ENCODE data around the gene FAM110A.
"Not testable (repeated sequence)": the region's sequence is repeated elsewhere in the genome, so short reads cannot be mapped to it uniquely, and the experiment has no call there.

FAM110A gene

DNA sequence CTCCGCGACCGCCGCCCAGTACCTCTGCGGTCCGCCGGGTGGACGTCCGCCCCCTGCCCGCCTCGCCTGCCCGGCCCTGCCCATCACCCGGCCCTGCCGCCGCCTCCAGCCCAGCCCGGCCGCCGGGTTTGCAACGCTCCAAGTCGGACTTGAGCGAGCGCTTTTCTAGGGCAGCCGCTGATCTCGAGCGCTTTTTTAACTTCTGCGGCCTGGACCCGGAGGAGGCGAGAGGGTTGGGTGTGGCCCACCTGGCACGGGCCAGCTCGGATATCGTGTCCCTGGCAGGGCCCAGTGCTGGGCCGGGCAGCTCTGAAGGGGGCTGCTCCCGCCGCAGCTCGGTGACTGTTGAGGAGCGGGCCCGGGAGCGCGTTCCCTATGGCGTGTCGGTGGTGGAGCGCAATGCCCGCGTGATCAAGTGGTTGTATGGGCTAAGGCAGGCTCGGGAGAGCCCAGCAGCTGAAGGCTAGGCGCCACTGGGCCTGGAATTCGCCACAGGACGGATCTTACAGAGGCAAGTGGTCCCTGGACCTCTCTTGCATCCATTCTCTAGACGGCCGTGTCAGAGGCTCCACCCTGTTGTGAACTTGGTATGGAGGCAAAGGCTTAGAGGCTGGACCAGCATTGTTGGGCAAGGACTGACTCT is 11.8 kb downstream of the FAM110A start:
- DNase-seq: no peak

DNA sequence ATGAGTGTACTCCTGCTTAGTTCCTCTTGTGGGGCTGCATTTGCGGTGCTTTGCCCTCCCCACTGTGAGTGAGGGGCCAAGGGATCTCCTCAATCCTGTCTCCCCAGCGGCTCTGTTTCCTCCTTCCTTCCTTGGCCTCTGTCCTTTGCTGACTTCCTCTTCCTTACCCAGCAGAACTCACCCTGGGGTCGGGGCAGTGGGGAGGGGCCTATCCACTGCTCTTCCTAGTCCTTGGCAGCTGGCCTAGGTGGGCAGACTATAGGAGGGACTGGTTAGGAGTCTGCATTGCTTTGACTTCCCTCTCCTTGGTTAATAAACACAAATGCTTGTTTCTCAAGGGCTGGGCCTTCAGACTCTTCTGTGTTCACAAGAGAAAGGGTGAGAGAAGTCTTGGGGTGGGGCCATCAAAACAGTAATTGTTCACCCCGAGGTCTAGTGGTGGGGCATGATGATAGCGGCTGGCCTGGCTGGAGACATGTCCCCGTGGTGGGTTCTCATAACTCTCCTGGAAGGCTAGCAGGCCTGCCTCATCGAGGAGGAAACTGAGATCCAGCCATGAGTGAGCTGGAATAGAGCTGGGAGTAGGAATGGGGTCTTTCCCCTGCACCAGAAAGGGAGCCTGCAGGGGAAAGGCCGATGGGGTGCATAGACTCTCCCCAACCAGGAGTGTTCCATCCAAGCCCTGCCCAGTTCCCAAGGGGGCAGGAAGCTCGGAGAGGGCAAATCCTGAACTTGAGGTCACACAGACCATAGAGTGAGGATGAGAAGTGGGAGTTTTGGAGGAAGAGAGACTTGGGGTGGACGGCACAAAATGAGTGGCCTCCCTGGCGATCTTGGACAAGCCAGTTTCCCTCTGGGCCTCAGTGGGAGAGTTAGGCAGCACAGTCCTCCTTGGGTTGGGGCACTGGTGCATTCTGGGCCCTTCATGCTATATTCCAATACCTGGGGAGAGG is 12.7 kb downstream of the FAM110A start:
- DNase-seq: no peak

DNA sequence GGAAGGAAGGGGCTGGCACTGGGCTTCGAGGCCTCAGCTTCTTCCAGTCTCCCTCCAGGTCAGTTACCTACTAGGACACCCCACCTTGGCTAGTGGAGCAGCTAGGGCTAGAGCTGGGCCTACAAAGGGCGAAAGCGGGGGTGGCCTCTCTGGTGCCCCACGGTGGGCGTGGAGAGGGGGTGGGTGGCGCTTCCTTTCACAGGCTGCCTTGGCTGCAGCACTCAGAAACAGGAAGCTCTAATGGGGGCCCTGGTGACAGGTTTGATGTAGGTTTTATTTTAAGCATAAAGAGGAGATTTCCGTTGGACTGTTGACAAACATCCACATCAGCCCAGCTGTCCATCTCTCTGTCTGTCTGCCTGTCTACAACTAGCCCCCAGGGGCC is 13.4 kb downstream of the FAM110A start:
- peak; percentile 18 for DNase-seq

DNA sequence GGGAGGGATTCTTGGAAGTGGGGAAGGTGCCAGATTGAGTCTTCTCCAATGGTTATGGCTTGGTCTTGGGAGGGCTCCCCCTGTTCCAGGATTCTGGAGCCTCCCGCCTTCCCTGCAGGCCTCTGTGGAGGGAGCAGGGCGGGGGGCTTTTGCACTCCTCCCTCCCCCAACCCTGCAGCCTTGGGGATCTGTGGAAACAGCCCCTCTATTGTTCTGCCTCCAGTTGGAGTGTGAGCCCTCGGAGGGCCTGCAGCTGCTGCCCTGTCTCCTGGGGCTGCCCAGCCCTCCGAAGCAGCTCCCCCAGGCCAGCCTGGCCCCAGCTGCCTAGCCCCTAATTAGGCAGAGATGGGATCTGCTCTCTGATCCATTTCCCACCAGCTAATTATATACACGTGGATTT is 14.7 kb downstream of the FAM110A start:
- no peak for DNase-seq

DNA sequence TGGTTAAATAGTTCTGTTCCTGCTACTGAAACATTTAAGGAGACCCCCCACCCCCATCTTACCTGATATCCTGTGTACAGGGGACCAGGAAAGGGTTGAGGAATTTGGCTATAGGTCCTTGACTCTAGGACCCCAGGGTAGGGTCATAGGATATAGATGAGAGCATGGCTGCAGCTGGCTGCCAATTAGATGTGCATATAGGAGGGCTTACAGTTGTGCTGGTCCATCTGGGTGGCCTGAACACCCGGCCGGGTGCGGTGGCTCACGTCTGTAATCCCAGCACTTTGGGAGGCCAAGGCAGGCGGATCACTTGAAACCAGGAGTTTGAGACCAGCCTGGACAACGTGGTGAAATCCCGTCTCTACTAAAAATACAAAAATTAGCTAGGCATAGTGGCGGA is 15.2 kb downstream of the FAM110A start:
- DNase-seq: not testable (repeated sequence)

DNA sequence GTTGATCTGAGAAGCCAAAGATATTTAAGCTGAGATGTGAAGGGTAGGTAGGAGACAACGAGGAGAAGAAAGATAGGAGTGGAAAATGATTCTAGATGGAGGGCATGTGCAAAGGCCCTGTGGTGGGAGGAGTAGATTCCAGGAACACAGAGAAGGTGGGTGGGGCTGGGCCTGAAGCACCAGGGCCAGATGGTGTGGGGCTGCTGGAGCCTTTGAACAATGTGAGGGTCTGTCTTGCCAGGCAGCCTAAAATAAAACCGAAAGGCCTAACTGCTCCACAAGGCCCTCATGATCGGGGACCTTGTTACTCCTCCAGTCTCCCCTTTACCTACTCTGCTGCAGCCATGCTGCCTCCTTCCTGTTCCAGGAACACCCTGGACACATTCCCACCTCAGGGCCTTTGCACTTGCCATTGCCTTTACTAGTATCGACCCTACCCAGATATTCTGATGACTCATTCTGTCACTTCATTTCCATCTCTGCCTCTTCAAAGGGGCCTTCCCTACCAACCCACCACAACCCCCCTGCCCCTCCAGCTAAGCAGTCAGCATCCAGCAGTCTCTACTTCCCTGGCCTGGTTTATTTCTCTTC is 20.0 kb downstream of the FAM110A start:
- DNase-seq: no peak

DNA sequence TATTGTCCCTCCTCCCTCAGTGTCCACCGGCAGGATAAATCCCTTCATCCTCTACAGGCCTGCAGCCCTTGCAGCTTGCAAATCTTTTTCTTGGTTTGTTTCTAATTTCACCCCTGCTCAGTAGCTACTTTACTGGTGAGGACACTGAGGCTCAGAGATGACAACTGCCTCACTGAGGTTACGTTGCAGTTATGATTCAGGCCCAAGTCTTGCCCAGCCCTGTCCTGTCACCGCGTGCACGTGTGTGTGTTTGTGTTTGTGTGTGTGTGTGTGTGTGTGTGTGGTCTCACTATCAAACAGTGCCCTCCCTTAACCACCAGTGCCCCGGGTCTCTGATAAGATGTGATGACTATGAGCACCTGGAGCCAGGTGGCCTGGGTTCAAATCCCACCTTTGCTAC is 21.1 kb downstream of the FAM110A start:
- no peak for DNase-seq

DNA sequence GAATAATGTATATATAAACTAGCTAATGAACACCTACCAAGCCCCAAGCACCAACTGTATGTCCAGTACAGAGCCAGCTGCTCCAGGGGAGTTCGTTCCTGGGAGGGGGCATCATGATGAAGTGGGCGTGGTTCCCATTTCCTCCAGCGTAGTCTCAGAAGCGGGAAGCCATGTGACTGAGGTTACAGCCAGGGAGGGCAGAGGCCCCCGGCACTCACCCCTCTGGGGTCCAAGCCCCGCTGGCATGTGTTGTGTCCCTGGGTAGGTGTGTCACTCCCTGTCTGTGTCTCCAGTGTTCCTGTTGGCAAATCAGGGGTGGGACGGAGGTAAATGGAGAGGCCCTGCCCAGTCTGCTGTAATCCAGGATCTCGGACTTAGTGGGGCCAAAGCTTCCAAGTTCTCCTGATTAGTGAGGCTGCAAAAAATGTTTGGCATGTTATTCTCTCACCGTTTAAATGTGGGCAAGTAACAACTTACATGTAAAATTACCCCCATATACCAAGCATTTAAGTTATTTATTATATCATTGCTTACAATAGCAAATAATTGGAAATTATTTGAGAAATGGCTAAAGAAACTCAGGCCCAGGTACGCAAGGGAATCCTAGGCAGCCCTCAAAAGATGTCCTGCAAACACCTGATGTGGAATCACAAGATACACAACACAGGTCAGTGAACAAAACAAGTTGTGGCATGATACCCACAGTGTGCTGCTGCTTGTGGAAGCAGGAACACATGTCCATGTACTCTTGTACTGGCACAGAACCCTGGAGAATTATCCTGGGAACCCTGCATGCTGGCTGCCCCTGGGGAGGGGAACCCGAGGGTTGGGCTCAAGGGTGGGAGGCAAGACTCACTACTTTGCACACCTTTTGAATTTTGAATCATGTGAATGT is 22.2 kb downstream of the FAM110A start:
- no peak for DNase-seq

DNA sequence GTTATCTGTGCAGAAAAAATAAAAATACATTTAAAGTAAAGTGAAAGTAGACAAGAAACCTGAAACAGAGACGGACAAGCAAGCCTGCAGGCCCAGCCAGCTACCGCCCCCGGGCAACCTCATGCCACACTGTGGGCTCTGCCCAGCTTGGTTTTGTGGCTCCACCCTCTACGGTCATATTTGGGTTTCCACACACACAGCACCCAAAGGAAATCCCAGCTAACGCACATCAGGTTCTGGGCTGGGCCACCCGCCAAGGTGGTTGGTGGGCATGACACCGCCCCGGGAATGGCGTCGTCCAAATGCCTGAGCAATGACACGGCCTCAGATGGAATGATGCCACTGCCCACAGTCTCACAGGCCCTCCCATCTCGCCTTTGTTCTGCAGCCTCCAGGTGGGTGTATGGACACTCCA is 22.9 kb downstream of the FAM110A start:
- peak; percentile 31 for DNase-seq

DNA sequence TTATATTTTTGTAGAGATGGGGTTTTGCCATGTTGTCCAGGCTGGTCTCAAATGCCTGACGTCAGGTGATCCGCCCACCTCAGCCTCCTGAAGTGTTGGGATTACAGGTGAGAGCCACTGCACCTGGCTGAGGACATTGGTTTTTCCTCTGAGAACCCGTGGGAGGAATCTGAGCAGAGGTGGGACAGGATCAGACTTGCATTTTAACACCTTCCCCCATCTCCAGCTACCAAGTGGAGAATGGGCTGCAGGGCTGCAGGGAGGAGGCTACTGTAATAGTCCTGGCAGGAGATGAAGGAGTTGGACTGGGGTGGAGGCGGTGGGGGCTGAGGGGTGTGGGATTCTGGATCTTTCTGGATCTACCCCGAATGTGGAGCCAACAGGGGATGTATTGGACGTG is 24.5 kb downstream of the FAM110A start:
- no peak for DNase-seq

DNA sequence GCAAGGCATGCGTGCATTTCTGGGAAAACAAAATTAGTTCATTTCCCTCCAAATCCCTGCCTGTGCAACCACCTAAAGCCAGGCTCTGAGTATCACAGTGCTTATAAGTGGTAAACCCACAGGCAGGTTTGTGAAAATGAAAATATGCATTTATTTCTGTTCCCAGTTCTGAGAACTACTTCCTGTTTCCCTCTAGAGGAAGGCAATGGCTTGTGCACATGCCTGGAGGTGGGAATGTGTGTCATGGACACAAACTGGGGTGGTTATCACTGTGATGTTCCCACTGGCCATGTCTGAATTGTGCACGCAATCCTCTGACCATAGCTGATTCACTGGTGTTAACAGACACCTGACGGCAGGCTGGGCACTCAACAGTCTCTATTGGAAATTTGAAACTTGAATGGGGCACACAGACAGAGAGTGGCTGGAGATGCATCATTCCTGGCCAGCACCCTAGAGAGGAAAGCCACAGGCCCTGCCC is 26.3 kb downstream of the FAM110A start:
- no peak for DNase-seq

DNA sequence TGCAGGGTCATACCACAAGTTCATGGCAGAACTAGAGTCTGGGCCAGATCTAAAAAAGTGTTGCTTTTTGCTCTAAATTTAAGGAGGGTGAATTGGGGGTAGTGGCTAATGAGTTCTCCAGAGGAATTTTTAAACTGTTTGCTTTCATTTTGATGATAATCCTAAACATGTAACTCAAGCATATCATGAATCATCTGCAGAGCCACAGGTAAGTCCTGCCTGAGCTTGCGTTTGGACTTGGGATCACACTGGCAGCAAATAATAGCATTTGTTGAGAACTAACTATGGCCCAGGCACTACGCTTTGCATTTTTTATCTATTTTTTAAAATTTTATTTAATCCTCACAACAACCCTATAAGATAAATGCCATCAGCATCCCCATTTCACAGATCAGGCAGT is 27.4 kb downstream of the FAM110A start:
- DNase-seq: no peak

DNA sequence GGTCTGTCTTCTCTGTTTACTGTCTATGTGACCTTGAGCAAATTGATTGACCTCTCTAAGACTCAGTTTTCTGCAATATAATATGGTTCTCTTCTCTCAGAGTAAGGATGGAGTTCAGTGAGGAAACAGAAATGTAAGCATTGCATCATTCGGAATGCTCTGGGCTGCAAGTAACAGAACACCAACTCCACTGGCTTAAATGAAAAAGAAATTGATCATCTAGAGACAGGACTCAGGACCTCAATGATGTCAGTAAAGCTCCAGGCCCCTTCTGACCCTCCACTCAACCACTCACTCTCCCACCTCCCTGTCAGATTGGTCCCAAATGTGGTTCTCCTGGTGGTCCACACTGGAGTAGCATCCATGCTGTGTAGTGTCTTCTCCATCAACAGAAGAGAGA is 31.9 kb downstream of the FAM110A start:
- DNase-seq: no peak

DNA sequence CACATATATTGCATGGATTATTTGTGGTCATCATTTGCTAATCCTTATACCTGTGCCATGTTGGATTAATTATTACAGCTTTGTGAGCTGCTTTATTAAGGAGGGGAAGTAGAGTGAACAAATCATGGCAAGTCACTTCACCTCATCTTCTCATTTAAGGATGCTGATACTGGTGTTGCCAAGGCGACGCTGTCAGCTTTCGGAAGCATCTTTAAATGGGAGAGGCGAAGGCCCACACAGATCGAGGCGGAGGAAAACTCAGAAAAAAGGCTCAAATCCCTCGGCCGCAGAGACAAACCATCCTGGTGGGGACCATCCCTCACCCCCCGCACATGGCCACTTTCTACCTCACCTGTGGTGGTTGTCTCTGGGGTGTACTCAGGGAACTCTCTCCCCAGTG is 34.8 kb downstream of the FAM110A start:
- DNase-seq: no peak

DNA sequence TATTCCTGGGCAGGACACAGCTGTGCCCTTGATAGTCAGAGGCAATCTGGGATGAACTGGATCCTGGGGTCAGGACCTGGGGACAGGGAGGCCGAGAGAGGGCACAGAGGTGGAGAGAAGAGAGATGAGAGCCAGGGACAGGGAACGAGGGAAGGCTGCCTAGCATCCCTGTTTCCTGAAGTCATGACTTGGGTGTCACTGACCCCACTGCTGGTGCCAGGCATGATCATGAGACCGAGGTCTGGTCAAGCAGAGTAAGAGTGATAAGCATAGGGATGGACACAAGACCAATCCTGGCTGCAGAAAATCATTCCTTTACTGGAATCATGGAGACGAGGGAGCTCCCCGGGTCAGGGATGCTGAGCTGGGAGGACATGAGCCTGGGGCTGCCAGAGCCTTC is 36.1 kb downstream of the FAM110A start:
- DNase-seq: no peak

DNA sequence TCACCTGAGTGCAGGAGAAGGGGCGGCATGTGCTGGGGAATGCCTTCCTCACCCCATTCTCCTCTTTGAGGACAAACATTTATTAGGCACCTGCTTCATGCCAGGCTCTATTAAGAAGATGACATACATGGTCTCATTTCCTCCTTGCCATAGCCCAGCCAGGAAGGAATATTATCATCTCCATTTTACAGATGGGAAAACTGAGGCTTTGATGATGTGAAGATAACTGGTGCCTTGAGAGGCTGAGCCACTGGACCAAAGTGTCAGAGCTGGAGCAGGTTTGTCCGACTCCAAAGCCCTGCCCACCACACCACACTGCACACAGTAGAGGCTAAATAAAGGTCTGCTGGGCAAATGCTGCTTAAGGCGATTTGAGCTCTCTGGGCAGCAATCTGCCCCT is 37.2 kb downstream of the FAM110A start:
- no peak for DNase-seq

DNA sequence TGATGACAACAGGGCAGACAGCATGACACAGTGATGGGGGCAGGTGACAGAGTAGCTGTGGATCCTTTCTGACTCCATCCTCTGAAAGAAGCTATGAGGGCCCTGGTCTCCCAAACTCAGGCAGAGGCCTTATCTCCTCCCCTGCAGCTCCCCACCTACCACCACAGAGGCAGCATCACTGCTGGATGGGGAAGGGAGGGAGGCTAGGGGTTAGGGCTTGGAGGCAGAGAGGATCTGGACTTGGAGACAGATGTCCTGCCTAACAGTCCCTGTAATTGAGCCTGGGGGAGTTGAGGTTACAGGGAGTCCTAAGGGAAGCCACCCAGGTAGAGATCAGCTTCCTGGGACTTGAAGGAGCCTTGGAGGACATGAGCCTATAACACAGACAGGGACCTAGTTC is 37.9 kb downstream of the FAM110A start:
- DNase-seq: no peak

DNA sequence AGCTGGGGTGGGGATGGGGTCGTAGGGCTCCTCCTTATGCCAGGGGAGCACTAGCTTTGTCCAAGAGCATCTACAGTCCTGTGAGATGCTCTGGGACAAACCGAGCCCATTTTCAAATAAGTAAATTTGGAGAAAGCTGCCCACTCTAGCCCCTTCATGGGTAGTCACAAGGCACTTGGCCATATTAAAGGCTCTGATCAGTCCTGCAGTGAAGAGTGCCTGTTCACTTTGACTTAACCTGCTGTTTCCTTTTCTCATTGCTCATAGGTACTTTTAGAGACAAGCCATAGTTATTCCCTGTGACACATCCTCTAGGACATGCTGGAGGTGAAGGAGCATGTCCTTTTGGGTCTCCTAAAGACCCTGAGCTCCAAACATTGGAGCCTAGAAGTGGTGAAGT is 38.4 kb downstream of the FAM110A start:
- no peak for DNase-seq

DNA sequence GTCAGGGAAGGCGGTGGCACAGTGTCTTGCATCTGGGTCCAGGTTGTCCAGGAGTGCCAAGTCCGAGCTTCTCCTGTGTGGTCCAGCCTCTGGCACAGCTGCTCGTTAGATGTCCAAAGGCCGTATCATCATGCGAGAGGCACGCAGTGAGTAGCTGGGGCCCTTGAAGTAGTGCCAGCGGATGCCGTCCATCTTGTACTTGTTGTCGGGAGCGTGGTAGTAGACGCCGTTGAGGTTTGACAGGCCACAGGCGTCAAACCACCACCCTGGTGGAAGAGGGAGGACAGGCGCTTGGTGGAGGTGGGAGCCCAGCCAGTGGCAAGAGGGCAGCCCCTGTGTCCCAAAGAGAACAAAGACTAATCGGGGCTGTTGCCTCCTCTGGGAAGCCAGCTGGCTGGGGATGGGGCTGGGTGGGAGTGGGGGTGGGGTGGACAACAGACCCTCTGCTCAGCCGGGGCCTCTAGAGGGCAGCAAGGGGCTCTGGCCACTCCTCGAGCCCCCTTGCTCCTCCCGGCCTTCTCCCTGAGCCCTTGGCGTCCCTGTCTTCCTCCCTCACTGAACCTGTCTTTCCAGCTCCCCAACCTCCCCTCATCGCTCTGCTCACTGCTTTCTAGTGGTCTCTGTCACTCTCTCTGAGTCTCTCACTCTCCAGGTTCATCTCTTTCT is 39.5 kb downstream of the FAM110A start:
- DNase-seq: no peak

DNA sequence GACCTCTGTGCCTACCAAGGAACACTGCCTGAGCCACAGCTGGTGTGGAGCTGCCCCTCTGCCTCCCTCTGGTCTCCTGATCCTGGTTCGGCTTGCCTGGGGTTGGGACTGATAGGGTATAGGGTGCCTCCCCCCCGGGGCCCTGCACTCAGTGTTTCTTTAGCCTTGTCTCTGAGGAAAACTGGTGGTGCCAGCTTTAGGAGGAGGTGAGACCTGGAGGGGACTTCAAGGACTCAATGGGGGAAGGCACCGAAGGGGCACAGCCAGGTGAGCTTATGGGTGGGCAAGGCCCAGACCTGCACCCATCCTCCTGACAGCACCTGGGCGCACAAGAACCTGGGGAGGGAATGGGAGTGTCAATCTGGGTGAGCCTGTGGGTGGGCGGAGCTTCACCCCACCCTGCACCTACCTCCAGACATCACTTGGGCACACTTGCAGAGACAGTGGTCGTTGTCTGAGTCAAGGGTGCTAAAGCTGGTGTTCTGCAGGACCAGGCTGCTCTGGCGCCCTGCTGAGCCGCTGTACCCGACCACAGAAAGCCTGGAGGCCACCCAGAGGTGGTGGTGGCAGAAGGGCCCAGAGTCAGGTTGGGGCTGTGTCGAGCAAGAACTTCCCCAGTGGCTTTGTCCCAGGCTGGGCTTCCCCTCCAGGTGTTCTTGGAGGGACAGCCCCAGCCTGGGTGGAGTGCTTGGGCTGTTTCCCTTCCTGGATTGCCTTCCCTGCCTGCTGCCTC is 40.5 kb downstream of the FAM110A start:
- DNase-seq: no peak

DNA sequence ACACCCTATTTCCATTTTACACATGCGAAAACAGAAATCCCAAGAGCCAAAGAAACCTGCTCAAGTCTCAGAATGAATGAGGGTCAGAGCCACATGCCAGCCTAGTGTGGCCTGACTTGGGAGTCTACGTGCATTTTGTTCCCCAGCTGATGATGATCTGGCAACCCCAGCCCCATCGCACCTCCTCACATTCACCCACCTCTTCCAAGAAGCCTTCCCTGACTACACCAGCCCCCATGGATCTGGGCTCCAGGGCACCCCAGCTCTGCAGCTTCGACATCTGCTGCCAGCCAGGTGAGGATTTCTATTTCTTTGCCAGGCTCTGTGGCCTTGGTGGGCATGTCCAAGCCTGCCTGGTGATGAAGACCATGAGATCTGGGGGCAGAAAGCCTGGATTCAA is 41.6 kb downstream of the FAM110A start:
- no peak for DNase-seq

All from activated gamma-delta T cell (primary cell).